HG03139 (cell line): ENCODE measurements around the gene ACOT7.
"Not testable (repeated sequence)": the region's sequence is repeated elsewhere in the genome, so short reads cannot be mapped to it uniquely, and the experiment has no call there.

Experiments used
- ATAC-seq: cut with Tn5 transposase; IDR thresholded peaks from one replicate; pipeline ENCODE4 v1.9.1; 2021; ENCODE audit not compliant: unreplicated experiment

The ACOT7 gene, protein sequence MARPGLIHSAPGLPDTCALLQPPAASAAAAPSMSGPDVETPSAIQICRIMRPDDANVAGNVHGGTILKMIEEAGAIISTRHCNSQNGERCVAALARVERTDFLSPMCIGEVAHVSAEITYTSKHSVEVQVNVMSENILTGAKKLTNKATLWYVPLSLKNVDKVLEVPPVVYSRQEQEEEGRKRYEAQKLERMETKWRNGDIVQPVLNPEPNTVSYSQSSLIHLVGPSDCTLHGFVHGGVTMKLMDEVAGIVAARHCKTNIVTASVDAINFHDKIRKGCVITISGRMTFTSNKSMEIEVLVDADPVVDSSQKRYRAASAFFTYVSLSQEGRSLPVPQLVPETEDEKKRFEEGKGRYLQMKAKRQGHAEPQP

GRCh38 chr1:6393400-6394187, at the start of gene ACOT7:
ACOT7 (minus strand) TSS chr1:6393767; CDS start chr1:6393399, 368 bp downstream.
- ATAC-seq = peak; percentile 76

GRCh38 chr1:6441586-6441985, 48.0 kb upstream of the ACOT7 start:
- ATAC-seq = no peak

GRCh38 chr1:6440198-6441126, 46.9 kb upstream of the ACOT7 start:
- no peak for ATAC-seq

- ATAC-seq = no peak
Measured at GRCh38 chr1:6438047-6438525, 44.5 kb upstream of the ACOT7 start.

- ATAC-seq = not testable (repeated sequence)
Measured at GRCh38 chr1:6437012-6437700, 43.6 kb upstream of the ACOT7 start.

- ATAC-seq = not testable (repeated sequence)
Measured at GRCh38 chr1:6436277-6436676, 42.7 kb upstream of the ACOT7 start.

DNA sequence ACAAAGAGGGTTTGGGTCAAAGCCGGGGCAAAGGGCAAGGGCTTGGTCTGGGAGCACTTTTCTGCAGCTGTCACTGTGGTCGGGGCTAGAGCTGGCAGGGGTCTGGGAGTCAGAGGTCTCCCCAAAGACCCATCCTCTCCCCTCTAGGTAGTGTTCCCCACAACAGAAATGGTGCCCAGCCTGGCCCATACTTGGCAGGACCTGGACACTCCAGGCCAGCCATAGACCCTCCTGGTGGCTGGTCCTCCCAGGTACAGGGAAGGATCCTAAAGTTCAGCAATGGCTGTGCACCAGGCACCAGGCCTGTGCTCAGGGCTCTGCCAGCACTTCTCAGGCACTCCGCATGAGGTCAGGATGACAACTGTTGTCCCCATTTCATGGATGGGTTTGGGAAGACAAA, 42.0 kb upstream of the ACOT7 start:
- no peak for ATAC-seq

DNA sequence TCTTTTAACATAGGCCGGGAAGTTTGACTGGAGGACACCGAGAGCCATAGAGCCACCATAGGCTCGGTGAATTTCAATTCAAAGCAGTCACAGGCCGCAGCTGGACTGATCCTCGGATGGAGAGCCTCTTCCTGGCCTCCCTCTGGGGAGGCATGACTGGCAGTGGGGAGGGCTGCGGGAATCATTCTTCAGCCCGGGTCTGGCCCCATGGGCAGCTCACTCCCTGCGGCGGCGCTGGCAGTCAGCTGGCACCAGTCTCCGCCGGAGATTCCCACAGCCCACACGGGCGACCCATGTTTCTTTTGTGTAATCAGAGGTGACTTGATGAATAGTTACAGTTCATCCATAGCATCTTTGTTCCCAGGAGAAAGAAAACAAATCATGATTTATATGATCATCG, 41.6 kb upstream of the ACOT7 start:
- ATAC-seq = no peak

GRCh38 chr1:6434186-6434585, 40.6 kb upstream of the ACOT7 start:
- no peak for ATAC-seq

DNA sequence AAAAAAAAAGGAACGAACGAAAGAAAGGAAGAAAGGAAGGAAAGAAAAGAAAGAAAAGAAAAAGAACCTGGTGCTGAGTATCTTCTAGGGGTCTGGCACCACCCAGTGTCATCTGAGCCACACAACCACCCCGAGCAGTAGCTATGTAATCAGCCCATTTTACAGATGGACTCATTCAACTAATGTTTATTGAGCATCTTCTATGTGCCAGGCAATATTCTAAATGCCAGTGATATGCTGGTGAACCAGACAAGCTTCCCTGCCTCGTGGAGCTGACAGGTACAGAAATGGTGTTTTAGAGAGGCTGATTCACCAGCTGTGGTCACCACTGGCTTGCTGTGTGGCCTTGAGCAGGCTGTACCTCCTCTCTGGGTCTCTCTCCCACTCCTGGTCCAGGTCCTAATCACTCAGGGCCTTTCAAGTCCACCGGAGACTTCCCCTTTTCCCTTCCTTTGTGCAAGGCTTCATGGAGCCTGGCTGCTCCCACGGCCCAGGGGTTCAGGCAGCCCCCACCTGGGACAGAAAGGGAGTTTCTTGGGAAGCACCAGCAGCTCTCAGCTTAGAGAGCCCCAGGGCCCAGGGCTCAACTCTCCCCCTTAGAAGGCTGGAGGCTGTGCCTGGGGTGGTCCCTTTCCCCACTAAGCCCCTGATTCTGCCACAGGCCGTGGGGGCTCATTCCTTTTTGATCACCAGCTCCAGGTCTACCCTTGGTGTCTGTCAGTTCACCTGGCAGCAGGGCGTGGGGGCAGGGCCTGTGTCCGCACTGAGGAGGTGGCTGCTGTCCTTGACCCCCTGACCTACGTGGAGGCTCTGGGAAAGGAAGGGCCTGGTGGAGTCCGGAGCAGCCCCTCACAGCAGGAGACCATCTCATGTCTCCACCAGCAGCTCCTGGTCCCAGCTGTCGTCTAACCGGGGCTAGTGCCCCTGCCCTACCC, 38.3 kb upstream of the ACOT7 start:
- ATAC-seq = not testable (repeated sequence)

- ATAC-seq = not testable (repeated sequence)
Measured at GRCh38 chr1:6429660-6430411, 36.3 kb upstream of the ACOT7 start.

DNA sequence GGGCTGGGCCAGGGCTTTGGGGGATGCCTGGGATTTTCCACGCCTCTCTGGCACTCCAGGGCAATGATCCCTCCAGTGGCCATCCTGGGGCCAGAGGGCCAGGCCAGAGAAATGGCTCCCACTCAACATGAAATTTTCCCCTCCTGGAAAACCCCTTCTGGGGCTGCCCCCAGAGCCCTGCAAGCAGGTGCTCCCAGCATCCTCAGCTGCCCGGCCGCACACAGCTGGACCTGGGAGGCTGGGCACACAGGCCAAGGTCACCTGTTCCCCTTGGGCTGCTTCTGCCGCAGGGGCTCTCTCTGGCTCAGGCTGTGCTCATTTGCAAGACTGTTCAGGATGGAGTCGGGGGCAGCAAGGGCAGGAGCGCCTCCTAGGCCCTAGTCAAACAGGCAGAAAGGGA, 34.9 kb upstream of the ACOT7 start:
- ATAC-seq = not testable (repeated sequence)

DNA sequence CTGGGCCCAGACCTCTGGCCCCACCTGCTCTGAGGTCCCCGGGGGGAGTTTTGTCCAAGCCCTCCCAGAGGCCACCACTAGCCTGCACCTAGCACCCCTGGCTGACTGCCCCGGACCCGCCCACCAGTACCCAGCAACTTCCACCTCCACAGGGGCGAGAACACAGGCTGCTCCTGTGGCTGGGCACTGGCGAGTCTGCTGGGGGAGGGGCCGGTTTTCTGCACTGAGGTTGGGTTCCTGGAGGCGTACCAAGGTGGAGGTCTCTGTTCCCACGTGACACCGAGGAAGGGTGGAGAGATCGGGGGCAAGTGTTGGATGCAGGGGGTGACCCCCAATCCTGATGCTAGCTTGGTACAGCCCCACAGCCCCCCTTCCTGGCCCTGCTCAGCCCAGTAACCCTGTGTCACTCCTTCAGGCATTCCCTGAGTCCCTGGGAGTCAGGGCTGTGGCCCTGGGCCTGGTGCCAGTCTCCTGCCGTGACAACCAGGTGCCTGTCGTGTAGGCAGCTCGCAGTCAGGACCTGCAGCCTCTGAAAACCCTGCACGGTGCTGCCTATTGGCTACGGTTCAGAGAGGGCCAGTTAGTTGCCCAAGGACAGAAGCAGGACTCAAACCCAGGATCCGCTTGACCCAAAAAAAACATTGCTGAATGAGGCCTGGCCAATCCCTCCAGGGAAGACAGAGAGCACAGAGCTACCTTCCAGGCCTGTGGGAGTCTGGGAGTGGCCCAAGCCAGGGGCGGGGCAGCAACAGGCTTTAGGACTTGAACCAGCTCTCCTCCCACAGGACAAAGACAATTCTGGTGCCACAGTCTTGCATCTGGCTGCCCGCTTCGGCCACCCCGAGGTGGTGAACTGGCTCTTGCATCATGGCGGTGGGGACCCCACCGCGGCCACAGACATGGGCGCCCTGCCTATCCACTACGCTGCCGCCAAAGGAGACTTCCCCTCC, 34.1 kb upstream of the ACOT7 start:
- ATAC-seq = no peak

DNA sequence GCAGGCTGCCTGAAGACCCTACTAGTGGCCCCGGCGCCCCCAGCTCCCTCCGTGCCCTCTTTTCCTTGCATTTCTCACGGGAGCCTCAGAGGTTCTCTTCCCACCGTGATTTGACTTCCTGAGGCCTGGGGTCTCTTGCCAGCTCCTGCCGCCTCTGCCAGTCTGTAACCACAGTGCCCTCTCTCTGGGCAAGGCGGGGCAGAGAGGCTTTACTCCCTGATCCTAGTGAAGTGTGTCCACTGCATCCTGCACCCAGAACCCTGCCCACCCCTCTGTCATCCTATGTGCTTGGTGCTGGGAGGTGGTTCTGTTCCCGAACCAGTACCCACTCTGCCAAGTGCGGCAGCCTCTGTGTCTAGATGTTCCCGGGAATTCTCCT, 33.4 kb upstream of the ACOT7 start:
- ATAC-seq = no peak

DNA sequence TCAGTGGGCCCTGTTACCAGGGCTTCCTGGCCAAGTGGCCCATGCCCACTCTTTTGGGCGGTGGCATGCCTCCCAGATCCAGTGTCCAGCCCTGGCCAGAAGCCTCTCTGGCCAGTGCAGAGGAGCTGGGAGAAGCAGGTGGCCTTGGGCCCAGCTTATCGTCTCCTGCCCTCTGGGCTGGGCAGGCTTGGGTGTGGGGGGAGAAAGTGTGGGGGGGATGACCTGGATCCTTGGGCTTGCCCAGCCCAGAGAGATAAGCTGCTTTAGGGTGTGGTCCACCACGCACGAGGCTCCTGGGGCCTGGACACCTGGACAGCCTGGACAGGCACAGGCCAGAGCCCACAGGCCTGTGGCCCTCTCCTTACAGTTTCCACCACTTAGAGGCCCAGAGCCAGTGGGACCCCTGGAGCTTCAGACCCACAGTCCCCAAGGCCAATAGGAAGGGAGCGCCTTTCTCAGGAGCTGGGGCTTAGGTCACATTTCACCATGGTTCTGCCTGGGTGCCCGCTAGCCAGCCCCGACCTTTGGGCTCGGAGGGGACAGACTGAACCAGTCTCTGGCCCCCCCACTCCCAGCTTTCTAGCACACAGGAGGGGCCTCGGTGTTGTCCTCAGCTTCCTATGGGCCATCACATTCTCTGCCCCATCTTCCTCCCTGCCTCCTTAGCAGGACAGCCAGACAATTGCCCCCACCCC, 32.9 kb upstream of the ACOT7 start:
- no peak for ATAC-seq

DNA sequence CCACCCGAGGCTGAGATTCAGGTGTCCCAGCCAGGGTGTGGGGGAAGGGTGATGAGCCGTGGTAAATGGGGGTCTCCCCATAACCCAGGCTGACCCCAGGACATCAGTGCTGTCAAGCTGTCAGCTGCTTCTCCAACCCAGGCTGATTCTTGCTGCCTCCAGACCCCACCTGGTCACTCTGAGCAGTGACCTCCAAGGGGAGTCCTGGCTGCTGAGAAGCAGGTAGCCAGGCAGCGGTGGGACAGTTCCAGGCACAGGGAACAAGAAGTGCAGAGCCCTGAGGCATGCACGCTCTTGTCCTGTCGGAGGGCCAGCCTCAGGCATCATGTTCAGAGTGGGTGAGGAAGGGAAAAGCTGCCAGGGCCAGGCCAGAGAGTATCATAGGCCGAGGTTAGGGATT, 32.1 kb upstream of the ACOT7 start:
- no peak for ATAC-seq
